Activated effector memory CD4-positive, alpha-beta T cell treated with Interleukin-2 at 50 U/mL for 16 hours (primary cell): ENCODE results near the gene TMEM123.

Experiments used
- DNase-seq: peaks from one replicate; pipeline ENCODE4 v3.0.0-alpha.2; 2020

The TMEM123 gene

DNA sequence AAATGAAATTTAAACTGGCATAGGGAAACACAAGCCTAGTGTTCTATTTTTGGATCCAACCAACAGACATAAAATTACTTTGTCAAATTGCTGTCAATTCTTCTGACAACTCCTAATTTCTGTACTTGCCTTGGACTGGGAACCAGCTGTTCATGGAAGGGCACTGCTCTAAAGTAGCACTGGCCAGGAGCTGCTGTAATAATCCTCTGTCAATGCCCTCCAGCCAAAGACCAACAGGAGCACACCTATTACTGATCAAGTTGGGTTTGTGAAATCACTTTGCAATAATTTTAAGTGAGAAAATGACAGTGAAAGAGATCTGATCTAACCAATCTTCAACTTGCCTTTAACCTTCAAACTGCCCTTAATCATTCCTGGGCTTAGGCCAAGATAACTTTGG is 18.9 kb upstream of the TMEM123 start:
- DNase-seq, result no peak

DNA sequence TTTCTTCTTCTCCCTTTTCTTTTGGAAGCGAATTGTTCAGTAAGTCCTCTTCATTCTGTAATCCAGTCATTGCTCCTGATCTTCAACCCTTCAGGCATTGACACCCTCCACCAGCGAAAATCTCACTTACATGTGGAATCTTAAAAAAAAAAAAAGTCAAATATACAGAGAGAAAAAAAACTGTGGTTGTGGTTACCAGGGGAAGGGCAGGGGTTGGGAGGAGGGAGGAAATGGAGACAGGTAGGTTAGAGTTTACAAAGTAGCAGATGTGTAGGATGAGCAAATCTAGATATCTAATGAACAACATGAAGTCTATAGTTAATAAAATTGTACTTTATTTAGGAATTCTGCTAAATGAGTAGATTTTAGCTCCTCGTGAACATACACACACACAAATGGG is 17.7 kb upstream of the TMEM123 start:
- peak; percentile 15 for DNase-seq

DNA sequence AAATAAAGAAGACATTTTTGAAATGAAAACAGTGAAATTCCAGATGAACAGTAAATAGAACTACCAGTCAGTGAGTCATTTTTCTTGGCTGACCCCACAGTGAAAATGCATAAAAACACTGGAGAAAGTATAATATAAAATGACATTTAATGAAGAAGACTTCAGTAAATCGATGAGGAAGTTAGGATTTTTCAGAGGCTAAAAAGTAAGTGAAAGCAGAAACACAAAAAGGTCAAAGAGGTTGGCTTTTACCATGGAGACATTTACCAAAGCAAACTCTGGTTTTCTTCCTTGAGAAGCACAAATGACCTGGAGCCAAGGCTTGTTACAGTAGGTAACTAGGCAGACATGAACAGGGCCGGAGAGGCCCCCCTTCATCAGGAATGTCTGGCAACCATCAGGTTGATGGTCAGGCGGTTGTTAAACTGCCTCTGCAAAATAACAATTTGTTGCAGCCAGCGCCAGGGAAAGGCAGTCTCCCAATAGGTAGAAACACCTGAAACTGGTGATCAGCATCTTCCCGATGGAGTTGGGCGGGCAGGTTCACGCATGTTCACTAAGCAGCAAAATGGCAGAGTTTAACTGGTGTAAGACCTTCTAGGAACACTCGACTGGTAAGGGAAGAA is 16.7 kb upstream of the TMEM123 start:
- DNase-seq, result no peak

DNA sequence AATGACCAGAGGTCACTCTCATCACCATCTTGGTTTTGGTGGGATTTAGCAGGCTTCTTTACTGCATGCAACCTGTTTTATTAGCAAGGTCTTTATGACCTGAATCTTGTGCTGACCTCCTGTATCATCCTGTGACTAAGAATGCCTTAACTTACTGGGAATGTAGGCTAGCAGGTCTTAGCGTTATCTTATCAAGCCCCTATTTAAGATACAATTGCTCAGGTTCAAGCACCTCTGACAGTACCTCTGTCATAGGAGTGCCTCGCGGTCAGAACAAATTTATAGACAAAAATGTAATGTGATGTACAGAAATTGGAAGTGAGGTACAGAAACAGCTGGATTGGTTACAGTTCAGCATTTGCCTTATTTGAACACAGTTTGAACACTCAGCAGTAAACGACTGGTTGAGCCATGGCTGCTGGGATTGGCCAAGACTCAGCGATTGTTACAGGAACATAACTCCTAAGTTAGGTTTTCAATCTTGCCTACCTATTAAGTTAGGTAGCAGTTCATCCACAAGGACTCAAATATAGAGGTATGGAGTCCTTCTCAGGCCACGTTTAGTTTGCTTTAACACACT is 16.1 kb upstream of the TMEM123 start:
- no peak for DNase-seq

DNA sequence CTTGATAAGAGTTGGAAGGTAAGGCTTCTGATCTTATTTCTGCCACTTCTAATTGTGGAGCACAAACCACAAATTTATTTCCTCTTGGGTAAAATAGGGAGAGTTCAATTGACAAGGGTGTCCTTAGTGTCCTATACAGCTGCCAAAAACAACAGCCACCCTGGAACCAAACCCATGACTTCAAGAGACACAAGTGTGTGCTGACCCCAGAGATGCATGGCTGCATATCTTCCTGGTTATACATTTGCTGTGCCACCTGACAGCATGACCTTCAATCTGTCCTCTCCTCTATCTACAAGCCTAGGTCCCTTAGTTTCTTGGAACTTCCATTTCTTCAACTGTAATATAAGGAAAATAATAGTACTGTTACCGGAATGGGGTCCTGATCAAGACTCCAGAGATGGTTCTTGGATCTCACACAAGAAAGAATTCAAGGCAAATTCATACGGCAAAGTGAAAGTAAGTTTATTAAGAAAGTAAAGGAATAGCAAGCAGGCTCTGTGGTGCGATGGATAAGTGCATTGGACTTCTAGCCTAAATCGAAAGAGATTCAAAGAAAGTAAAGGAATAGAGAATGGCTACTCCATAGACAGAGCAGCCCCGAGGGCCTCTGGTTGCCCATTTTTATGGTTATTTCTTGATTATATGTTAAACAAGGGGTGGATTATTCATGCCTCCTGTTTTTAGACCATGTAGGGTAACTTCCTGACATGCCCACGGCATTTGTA is 15.5 kb upstream of the TMEM123 start:
- no peak for DNase-seq

DNA sequence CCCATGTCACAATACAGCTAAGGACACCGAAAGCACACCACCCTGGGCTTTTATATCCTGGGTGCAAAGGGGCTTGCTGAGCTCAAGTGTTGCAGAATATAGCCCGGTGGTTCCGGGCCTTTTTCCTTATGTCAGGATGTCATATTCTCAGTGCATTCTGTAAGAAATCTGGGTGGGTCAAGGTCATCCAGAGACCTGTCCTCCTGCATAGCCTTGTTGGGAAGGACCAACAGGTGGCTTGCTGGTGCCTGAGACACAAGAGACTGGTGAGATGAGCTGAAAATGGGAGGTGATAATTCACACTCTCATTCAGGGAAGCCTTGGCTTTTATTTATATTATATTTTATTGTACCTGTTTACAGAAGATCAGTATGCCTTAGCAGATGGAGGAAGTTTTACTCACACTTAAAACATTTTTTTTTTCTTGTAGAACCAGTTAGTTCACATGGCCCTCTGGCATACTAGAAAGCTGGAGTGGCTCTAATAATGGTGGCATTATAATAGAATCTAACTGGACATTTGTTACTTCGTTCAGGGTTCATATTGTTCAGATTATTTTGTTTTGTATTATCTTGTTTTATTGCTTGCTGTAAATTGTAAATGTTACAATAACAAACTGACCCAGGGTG is 14.6 kb upstream of the TMEM123 start:
- DNase-seq, result no peak

DNA sequence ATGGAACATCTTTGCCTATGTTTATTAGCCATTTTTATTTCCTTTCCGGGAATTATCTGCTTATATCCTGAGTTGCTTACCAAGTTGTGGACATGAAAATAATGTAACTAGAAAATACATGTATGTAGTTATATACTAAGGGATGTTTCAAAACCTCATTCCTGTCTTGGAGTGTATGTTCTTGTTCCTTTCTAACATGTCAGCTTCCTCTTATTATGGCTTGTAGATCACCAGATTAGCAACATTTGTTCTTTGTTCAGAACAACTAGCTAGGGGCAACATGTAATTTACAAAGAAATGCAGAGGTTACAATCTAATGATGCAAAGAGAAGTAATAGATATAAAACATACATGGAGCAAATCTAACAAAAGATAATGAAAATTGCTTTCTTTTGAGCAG is 13.1 kb upstream of the TMEM123 start:
- no peak for DNase-seq

DNA sequence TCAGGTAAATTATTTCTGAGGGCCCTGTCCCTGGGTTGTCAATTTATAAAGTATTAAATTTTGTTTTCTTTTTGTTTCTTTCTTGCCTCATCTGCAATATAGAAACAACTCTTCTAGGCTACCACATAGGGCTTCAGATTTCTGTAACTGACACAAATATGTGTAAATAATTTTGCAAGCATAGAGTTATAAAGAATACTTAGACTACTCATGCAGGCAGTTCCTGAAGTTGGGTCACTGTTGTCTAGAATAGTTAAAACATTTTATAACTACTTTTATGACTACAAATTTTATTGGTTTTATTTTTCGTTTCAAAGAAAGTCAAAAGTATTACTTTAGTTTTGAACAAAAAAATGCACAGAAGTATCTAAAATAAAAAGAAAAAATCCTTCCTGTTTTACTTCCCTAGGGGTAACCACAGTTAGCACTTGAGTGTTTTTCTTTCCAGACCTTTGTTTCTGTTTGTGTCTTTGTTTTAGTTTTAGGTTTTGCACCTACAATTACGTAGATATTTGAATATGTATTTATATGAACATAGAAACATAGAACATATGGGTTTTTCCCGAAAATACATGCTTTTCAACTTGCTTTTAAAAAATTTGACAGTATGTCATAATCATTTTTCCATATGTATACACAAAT is 12.4 kb upstream of the TMEM123 start:
- DNase-seq, result no peak

DNA sequence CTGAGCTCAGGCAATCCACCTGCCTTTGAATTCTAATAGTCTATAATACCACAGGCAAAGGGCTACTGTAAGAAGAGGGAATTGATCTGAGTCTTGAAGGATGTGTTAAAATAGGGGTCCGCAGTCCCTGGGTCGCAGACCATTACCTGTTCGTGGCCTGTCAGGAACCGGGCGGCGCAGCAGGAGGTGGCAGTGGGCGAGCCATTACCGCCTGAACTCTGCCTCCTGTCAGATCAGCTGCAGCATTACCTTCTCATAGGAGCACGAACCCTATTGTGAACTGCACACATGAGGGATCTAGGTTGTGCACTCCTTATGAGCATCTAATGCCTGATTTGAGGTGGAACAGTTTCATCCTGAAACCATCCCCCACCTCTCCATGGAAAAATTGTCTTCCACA is 11.5 kb upstream of the TMEM123 start:
- DNase-seq, result no peak

DNA sequence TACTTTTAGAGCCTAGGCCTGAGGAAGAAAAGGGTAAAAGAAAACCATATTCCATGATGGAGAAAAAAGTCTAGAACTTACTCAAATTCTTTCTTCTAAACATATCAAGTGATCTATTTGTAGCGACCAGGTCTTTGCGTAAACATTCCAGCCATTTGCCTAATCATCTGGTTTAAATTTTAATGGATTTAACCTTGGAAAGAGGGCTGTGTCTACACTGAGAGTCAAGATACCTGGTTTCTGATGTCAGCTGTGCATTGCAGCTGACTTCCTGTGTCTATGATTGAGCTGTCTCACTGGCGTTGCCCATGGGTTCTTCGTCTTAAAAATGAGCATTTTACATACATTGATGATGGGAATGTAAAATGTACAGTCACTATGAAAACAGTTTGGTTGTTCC is 10.0 kb upstream of the TMEM123 start:
- no peak for DNase-seq

DNA sequence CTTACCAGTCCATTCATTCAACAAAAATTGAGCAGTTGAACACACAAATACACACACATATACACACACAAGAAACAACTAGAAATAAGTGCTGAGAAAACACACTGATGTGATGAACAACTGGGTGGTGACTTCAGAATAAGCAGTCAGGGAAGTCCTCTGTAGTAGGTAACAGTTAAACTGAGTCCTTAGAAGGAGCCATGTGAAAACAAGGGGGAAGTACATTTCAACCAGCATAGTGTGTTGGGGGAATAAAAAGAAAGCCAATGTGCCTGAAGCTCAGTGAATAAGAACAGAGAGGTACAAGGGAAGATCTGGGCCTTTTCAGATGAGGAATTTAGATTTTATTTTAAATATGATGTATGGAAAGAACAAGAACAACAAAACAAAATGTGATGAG is 6.8 kb upstream of the TMEM123 start:
- DNase-seq, result no peak

DNA sequence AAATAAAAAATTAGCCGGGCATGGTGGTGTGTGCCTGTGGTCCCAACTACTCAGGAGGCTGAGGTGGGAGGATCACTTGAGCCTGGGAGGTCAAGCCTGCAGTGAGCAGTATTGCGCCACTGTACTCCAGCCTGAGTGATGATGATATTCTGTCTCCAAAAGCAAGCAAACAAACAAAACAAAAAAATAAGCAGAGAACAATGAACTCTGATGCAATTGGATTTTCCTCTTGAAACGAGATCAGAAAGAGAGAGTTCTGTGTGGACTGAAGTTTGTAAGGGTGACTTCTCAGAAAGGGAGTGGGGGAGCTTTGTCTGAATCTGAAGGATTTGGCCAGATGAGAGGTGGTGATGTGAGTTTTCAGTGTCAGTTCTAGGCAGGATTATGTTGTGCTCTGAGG is 6.0 kb upstream of the TMEM123 start:
- DNase-seq, result no peak

DNA sequence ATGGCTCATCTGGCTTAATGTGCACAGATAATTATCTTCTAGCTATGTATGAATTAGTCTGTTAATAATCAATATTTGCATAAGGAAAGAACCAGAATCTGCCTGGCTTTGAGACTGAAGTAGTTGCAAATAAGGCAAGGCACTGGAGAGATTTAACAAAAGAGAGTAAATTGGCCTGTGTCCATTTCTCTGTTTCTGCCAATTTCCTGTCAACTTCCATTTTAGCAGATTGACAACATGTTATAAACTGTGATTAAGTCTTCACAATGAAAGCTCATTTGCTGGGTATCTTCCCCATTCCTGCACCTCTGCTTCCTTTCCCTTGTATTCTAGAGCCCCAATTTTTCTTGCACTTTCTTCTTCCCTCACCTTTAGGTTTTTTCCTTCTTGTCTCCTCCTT is 5.3 kb upstream of the TMEM123 start:
- no peak for DNase-seq

DNA sequence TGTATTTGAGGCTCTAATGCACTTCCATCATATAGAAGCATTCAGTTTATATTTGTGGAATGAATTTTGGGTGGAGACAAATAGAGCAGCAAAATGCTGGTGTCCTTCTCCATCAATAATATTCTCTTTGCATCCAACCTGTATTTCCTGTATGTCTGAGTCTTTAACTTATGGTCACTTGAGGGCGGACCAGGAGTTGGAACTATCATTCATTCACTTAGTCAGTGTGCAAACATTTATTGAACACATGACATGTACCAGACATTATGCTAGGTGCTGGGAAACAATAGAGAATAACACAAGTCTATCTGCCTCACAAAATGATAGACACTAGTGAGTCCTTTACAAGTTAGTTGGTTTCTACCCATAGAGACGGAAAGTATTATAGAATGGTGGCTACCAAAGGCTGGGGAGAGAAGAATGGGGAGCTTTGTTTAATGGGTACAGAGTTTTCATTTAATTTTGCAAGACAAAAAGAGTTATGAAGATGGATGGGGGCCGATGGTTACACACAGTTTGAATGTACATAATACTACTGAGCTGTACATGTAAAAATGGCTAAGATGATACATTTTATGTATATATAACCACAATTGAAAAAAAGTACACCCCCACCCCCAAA is 4.6 kb upstream of the TMEM123 start:
- DNase-seq, result no peak

DNA sequence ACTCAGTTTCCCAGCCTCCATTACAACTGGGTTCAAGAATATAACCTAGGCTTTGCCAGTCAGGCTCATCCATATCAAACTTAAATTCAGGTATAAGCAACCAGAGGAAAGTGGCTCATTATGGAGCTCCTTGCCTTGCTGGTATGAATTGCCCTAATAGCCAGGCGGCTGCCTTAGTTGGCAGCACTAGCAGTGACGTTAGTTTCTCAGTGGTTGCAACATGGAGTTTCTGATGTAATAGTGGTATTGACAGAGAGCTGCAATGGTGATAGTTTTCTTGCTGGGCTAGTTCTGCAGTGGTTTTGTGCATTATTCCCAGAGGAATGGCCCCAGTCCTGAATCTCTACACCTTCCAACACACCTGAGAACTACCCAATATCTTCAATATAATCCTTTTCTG is 3.8 kb upstream of the TMEM123 start:
- DNase-seq, result no peak

DNA sequence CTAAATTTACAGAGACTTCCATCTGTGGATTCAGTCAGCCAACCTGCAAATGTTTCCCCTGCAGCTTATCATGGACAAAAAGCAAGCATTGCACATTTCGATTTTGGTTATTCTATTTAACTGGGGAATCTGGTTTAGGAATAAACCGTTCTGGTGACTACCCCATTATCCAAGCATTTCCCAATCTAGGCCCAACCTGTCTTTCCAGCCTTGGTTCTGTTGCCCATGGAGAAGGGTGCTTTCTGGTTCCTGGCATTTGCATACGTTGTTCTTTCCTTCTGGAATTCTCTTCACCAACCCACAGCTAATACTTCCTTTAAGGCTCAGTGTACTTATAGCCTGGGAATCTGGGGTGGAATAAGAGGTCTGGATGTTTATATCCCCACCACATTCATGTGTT is 1.4 kb upstream of the TMEM123 start:
- no peak for DNase-seq

DNA sequence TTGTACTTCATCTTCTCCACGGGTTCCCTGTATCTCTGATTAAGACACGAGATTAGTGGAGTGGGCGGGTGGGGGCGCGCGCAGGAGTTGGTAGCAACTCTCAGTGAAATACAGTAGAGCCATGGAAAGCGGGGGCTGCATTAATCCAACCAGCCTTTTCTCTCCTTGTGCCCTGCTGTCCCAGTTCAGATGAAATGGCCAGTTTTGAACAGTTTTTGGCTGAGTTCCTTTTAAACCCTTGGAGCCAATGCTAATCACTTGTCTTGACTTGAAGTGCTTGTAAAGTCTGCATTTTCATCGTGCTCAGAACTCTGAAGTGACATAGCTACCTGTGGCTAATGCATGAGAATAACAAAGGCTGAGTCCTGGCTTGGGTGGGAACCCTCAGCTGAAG is 734 bp upstream of the TMEM123 start:
- DNase-seq, result no peak

DNA sequence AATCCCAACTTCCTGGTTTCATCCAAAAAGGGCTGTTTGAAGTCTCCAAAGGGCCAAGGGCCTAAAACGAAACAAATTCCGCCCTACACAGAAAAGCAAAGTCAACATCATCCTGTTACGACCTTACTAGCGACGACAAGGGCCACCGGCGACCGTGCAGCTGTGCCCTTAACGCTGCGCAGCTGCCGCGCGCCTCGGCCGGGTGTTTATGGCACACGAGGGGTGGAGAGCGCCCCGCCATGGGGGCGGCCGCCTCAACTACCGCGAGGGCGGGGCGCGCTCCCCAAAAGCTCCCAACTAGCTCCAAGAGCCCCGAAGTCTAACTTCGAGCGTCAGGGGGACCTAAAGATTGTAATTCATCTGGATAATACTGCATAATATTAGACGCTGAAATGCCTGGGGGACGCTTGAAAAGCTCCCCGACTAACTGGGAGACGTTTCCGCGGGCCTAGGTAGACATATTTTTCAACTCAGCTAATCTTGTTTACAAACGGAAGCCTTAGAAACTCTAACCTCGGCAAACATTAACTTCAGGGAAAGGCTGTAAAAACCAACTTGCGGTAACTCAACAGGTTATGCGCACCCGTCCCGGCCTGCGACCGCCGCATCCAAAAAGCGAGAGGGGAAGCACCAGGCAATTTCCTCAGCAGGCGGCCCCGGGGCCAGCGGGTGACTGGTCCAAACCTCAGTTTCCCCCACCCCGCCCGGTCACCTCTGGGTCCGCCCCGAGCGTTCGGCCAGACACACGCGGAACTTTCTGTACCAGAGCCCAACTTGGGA is 694 bp downstream of the TMEM123 start:
- peak; percentile 73 for DNase-seq

DNA sequence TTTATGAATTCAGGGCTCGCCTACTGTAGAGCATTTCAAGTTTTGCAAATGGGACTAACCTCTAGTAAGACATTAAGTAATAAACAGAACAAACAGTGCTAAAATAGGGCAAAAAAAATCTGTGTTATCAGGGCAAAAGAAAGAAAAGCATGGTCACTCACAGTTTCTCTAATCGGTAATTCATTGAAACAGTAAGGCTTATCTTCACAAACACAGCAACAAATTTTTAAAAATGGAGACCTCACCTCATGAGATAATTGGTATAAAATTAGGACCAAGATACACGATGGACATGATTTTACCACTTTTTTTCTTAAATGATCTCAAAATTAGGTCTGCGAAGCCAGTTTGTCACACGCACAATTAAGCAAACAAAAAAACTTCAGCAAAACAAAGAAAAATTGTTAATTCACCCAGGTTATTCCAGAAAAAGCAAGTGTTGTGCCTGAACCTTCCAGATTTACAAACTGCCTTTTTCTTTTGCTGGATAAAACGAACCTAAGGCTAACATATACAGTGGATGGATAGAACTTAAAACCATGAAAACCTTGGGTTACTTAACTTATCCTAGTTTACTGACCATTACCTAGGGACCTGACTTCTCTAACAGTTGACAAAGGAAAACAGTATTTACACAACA is 1.4 kb downstream of the TMEM123 start:
- no peak for DNase-seq

DNA sequence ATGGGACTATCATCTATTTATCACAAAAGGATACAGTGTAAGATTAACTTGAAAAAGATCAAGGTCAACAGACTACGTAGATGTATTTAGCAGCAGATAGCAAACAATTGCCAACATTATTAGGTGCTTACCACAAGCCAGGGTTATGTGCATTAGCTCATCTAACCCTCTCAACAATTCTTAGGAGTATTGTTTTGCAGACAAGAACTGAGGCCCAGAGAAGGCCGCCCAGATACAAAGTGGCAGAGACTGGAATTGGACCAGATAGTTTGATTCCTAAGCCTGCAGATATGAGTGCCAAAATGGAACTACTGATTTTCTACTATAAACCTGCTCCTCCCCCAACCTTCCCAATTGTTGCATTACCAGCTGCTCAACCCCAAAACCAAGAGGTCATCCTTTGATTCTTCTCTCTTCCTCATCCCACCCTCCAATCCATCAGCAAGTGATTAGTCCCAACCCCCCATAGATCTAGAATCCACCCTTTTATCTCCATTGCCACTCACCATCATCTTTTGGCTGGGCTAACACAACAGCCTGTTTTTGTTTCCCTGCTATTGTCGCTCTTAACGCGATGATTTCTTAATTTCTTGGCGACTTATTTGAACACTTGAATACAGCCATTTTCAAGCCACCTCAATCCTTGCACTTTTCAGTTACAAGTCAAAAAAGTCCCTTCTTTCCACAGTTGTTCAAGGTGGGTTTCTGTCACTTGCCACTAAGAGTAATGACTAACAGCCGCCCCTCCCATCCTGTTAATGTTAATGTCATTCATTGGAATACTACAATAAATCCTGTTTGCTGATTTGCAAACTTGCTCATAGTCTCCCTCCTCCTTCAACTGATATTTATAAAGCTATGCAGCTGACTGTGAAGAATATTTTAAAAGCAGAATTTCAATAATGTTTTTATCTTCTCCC is 2.7 kb downstream of the TMEM123 start:
- no peak for DNase-seq

DNA sequence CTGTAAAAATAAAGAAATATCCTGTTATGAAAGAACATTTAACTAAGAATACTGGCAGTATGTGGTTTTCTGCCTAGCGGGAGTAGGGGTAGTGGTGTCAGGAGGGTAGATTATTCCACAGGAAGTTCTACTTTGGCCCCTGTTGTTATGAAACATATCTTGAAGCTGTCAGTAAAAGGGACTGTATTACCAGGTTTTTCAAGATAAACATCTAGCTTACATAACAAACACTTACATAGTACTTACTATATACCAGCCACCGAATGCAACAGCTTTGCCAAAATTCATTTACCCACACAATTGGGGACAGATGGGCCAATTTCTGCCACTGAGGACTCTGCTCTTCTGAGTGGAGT is 3.7 kb downstream of the TMEM123 start:
- no peak for DNase-seq
